OCI-LY7 (cell line): ENCODE results near the gene TAF11L13. TPM values are rescaled to one million over a fixed set of nuclear protein-coding genes. Genes with fewer than 3 reads are reported as not detected.

Source experiments
- BruUV-seq: library from RNA; stranded (reverse); fragments of 400-500 nt; replicated peaks from 2 replicates; lab custom pipeline; 2021; lab: Mats Ljungman, UMichigan
- CTCF ChIA-PET: fragments of 300-600 bp; sonication (Branson Sonifier 250); formaldehyde crosslinking; loops from one replicate; lab custom pipeline; 2022; ENCODE audit warnings: antibody characterized with exemption; ENCODE audit not compliant: unreplicated experiment; lab: Charles Lee
- POLR2A ChIA-PET: fragments of 300-600 bp; sonication (Branson Sonifier 250); formaldehyde crosslinking; loops from one replicate; lab custom pipeline; 2022; ENCODE audit warnings: antibody characterized with exemption; lab: Charles Lee
- DNase-seq: peaks from one replicate; pipeline ENCODE4 v3.0.0-alpha.2; 2015; ENCODE audit warnings: low spot score
- H2AFZ ChIP-seq: fragments of 200-600 bp; sonication (generic), shearing (Covaris generic); 2 replicates; pipeline ENCODE4 v1.6.1; 2014; ENCODE audit warnings: mild to moderate bottlenecking, antibody characterized with exemption, low read length, moderate library complexity
- H3K27ac ChIP-seq: fragments of 200-600 bp; sonication (generic); 2 replicates; pipeline ENCODE4 v1.5.1; 2014; ENCODE audit warnings: mixed run types, low read depth, mild to moderate bottlenecking, moderate library complexity, low read length, inconsistent platforms; ENCODE audit not compliant: poor library complexity, severe bottlenecking
- H3K36me3 ChIP-seq: fragments of 200-600 bp; sonication (generic); 2 replicates; pipeline ENCODE4 v1.6.1; 2014; ENCODE audit warnings: mild to moderate bottlenecking, antibody characterized with exemption, low read length, moderate library complexity, mixed read lengths; ENCODE audit not compliant: insufficient read depth
- H3K4me1 ChIP-seq: fragments of 200-600 bp; sonication (generic); 2 replicates; pipeline ENCODE4 v1.5.1; 2014; ENCODE audit warnings: mild to moderate bottlenecking, low read length; ENCODE audit not compliant: insufficient read depth, poor library complexity, severe bottlenecking
- H3K4me2 ChIP-seq: fragments of 200-600 bp; sonication (generic); 2 replicates; pipeline ENCODE4 v1.6.1; 2014; ENCODE audit warnings: mild to moderate bottlenecking, low read length
- H3K4me3 ChIP-seq: fragments of 200-600 bp; sonication (generic); 2 replicates; pipeline ENCODE4 v1.5.1; 2014; ENCODE audit warnings: mild to moderate bottlenecking, low read depth, low read length; ENCODE audit not compliant: poor library complexity, severe bottlenecking
- H3K79me2 ChIP-seq: fragments of 200-600 bp; sonication (generic); 2 replicates; pipeline ENCODE4 v1.6.1; 2016; ENCODE audit warnings: low read depth, mild to moderate bottlenecking, low read length, moderate library complexity, mixed read lengths; ENCODE audit not compliant: insufficient read depth
- H3K9me2 ChIP-seq: fragments of 200-600 bp; sonication (generic); 2 replicates; pipeline ENCODE4 v1.6.1; 2016; ENCODE audit warnings: mild to moderate bottlenecking, low read length, mixed read lengths; ENCODE audit not compliant: insufficient read depth
- H3K9me3 ChIP-seq: fragments of 200-600 bp; sonication (generic); 2 replicates; pipeline ENCODE4 v1.6.1; 2014; ENCODE audit warnings: mild to moderate bottlenecking, mixed run types, low read length, mixed read lengths
- H4K20me1 ChIP-seq: fragments of 200-600 bp; sonication (generic); 2 replicates; pipeline ENCODE4 v1.6.1; 2014; ENCODE audit warnings: mild to moderate bottlenecking, antibody characterized with exemption, low read length, moderate library complexity, mixed read lengths; ENCODE audit not compliant: insufficient read depth
- EZH2phosphoT487 ChIP-seq: fragments of 200-600 bp; sonication (generic); IDR thresholded peaks from 2 replicates; pipeline ENCODE4 v1.6.1; 2018; ENCODE audit warnings: low read depth, borderline replicate concordance, mild to moderate bottlenecking, mixed run types, antibody characterized with exemption, low read length, moderate library complexity, mixed read lengths
- intact Hi-C: fragments of 100-400 bp; cut with micrococcal nuclease; formaldehyde crosslinking; loops from one replicate; pipeline ENCODE4 v1.10.0; 2022; ENCODE audit not compliant: unreplicated experiment
- total RNA-seq, 2 experiments: library from RNA; depleted of rRNA in 1 of 2; stranded (reverse); fragments of >200 nt in 1 of 2; shearing (Covaris generic) in 1 of 2; gene quantifications; 2 replicates each; pipeline ENCODE4 v1.2.3, GENCODE V29; 2014 to 2022
- TF ChIP-seq, protein P1 (sequence below): fragments of 200-600 bp; sonication (generic); conservative IDR thresholded peaks from 2 replicates; pipeline ENCODE4 v1.5.1; 2014; ENCODE audit warnings: mild to moderate bottlenecking, antibody characterized with exemption, low read length, moderate library complexity, mixed read lengths

TAF11L13 gene
- total RNA-seq, 2 experiments from 2014 or later, result not detected

DNA sequence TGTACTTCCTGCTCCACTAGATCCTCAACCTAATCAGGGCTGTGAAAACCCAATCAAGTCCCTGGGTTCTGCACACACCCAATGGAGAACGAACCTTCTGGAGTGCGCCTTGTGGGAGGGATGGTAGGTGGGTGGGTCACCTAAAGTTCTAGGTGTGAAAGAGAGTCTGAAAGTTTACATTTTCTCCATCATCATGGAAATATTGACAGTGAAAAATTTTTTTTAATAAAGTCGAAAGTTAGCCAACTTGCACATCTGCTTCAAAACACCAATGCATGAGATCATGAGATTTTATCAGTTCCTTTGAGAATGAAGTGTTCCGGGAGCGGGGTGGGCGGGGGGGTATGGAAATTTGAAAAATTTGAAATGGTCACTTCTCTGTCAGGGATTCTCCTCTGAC, 24.0 kb downstream of the TAF11L13 start:
- ChIA-PET CTCF (no interaction called here), POLR2A (no interaction called here)
- no peaks in the 10 kb centered on the region for H3K9me2 ChIP-seq
- no peaks in the 10 kb centered on the region for H3K36me3 ChIP-seq
- no TSS peak for BruUV-seq
- H4K20me1 ChIP-seq, result no peaks in the 10 kb centered on the region
- H3K79me2 ChIP-seq, result no peaks in the 10 kb centered on the region
- TF ChIP-seq, protein P1, sequence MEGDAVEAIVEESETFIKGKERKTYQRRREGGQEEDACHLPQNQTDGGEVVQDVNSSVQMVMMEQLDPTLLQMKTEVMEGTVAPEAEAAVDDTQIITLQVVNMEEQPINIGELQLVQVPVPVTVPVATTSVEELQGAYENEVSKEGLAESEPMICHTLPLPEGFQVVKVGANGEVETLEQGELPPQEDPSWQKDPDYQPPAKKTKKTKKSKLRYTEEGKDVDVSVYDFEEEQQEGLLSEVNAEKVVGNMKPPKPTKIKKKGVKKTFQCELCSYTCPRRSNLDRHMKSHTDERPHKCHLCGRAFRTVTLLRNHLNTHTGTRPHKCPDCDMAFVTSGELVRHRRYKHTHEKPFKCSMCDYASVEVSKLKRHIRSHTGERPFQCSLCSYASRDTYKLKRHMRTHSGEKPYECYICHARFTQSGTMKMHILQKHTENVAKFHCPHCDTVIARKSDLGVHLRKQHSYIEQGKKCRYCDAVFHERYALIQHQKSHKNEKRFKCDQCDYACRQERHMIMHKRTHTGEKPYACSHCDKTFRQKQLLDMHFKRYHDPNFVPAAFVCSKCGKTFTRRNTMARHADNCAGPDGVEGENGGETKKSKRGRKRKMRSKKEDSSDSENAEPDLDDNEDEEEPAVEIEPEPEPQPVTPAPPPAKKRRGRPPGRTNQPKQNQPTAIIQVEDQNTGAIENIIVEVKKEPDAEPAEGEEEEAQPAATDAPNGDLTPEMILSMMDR, result no peak
- no peak for TF ChIP-seq EZH2phosphoT487
- no peak for DNase-seq
- intact Hi-C loops, result no loop called here
- H3K27ac ChIP-seq, result no peak overlapping the region
- H3K4me2 ChIP-seq, result no peak overlapping the region
- H3K4me3 ChIP-seq, result no peak overlapping the region
- no peak overlapping the region for H2AFZ ChIP-seq
- no peaks in the 10 kb centered on the region for H3K4me1 ChIP-seq
- H3K9me3 ChIP-seq, result no peaks in the 10 kb centered on the region

DNA sequence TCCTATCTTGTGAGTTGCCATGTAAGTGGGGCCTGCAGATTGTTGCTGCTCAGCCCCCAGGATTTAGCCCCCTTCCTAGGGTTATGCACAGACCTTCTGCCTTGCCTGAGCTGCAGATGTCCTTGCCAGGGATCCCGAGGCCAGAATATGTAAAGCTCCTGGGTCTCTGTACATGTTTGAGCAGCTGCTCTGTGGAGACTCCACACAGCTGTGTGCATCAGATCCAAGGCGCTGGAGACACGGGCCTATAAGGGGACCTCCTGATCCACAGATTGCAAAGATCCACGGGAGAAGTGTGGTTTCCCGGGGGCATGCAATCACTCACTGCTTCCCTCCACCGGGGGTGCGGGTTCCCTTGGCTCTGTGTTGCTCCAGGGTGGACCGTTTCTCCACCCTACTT, 31.3 kb downstream of the TAF11L13 start:
- POLR2A ChIA-PET, result no interaction called here
- Histone ChIP-seq H3K4me2 (no peak overlapping the region), H3K27ac (no peak overlapping the region), H2AFZ (no peak overlapping the region), H3K4me1 (peaks cover 22% of the 10 kb centered on the region), H3K9me2 (no peaks in the 10 kb centered on the region), H3K79me2 (no peaks in the 10 kb centered on the region), H4K20me1 (no peaks in the 10 kb centered on the region), H3K36me3 (no peaks in the 10 kb centered on the region), H3K9me3 (0 out of 2 replicates have a peak, but pooled peaks cover 4% of the 10 kb centered on the region), H3K4me3 (no peak overlapping the region)
- CTCF ChIA-PET, result no interaction called here
- DNase-seq, result no peak
- intact Hi-C loops, result no loop called here
- no TSS peak for BruUV-seq
- TF ChIP-seq EZH2phosphoT487, result no peak

DNA sequence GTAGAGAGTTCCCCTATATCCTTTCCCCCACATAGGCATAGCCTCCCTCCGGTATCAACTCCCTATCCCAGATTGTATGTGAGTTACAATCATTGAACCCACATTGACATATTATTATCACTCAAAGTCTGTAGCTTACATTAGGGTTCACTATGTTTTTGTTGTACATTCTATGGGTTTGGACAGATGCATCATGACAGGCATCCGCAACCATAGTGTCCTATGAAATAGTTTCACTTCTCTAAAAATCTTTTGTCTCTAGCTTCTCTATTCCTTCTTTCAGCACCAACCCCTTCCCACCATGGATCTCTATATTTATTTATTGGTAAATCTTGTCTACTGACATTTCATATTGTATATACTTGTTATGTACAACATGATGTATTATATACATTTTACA, 33.9 kb downstream of the TAF11L13 start:
- Histone ChIP-seq H3K9me2 (no peaks in the 10 kb centered on the region), H4K20me1 (no peaks in the 10 kb centered on the region), H3K9me3 (0 out of 2 replicates have a peak, but pooled peaks cover 4% of the 10 kb centered on the region), H3K4me1 (peaks cover 22% of the 10 kb centered on the region), H3K4me2 (peak overlapping the region; percentile 22; the same call in 1 of the 2 replicates), H3K36me3 (no peaks in the 10 kb centered on the region), H2AFZ (no peak overlapping the region), H3K4me3 (no peak overlapping the region), H3K79me2 (no peaks in the 10 kb centered on the region), H3K27ac (no peak overlapping the region)
- POLR2A ChIA-PET, result interaction anchor here (1.1 kb wide), 1 partner anchor 9 kb away, joined by 3 read pairs; no protein-coding TSS in a partner anchor
- CTCF ChIA-PET, result no interaction called here
- DNase-seq, result peak; percentile 42
- intact Hi-C loops, result no loop called here
- BruUV-seq, result no TSS peak
- TF ChIP-seq EZH2phosphoT487, result no peak
- TF ChIP-seq, protein P1, result no peak
